Spleen (tissue), 7 donors: ENCODE results near the gene PCNX1.
"Not testable (repeated sequence)": the region's sequence is repeated elsewhere in the genome, so short reads cannot be mapped to it uniquely, and the experiment has no call there.

Source experiments
- CTCF ChIP-seq, 11 experiments: fragments of 200-600 bp in 7 of 11; fragments of 450-650 bp in 4 of 11; sonication (generic) in 4 of 11; IDR thresholded peaks in 8 of 11; conservative IDR thresholded peaks in 3 of 11; 1 replicate in 7 of 11; 2 replicates in 4 of 11; pipeline versions ENCODE4 v1.4.0 to v1.8.0; 2016 to 2021; ENCODE audit warnings: antibody characterized with exemption in 11 of 11, inconsistent platforms in 4 of 11, mild to moderate bottlenecking in 1 of 11
- POLR2A ChIP-seq, 3 donors: fragments of 450-650 bp; IDR thresholded peaks; one replicate each; pipeline ENCODE4 v1.5.1; 2017; ENCODE audit warnings: antibody characterized with exemption in 3 of 3, mild to moderate bottlenecking in 1 of 3
- POLR2AphosphoS5 ChIP-seq, 3 donors: sonication (generic); formaldehyde crosslinking; IDR thresholded peaks; one replicate each; pipeline ENCODE4 v1.5.1; 2017; ENCODE audit warnings: antibody characterized with exemption in 3 of 3
- donor health status: DM: no; HTN: no; CAD: no; lungs with moderate emphysema.
- donor health status: DM: no; HTN: no; CAD: no.
- donor health status: DM: no; HTN: no; CAD: no.

- TF ChIP-seq CTCF (IDR thresholded peaks at IDR 0.05 in 8 of 11, conservative IDR thresholded peaks at IDR 0.05 in 3 of 11); POLR2AphosphoS5 (IDR thresholded peaks at IDR 0.05); POLR2A (IDR thresholded peaks at IDR 0.05): not testable (repeated sequence)
These were observed 240.1 kb downstream of the PCNX1 start for GRCh38 chr14:71147335-71147734.
